ENCODE data around the gene ZACN.
"Not testable (repeated sequence)": the region's sequence is repeated elsewhere in the genome, so short reads cannot be mapped to it uniquely, and the experiment has no call there.

Gene ZACN

GRCh38 chr17:76078860-76079534, at the start of gene ZACN:
TSS of gene ZACN (plus strand) at chr17:76079182. CDS start at chr17:76079265, 83 bp downstream.
- DNase-seq, result no peak

GRCh38 chr17:76032073-76032779, 46.8 kb upstream of the ZACN start:
- no peak for DNase-seq

GRCh38 chr17:76032780-76033108, 46.2 kb upstream of the ZACN start:
- no peak for DNase-seq

DNA sequence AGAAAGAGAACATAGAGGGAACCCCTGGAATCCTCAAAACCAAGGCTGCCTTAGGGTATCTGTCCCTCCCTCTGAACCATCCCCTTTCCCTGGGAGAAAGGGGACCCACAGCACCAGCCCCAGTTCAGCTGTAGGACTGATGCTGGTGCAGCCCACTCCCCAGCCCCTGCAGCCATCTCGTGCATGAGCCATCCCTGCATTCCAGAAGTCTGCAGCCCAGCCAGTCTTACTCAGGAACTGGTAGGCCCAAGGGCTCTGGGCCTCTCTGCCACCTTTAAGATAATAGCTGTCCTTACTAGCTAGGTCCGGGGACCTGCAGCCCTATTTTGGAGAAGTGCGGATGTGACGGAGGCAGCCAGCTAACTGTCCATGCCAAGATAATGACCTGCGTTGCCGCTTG, 45.8 kb upstream of the ZACN start:
- DNase-seq, result no peak

DNA sequence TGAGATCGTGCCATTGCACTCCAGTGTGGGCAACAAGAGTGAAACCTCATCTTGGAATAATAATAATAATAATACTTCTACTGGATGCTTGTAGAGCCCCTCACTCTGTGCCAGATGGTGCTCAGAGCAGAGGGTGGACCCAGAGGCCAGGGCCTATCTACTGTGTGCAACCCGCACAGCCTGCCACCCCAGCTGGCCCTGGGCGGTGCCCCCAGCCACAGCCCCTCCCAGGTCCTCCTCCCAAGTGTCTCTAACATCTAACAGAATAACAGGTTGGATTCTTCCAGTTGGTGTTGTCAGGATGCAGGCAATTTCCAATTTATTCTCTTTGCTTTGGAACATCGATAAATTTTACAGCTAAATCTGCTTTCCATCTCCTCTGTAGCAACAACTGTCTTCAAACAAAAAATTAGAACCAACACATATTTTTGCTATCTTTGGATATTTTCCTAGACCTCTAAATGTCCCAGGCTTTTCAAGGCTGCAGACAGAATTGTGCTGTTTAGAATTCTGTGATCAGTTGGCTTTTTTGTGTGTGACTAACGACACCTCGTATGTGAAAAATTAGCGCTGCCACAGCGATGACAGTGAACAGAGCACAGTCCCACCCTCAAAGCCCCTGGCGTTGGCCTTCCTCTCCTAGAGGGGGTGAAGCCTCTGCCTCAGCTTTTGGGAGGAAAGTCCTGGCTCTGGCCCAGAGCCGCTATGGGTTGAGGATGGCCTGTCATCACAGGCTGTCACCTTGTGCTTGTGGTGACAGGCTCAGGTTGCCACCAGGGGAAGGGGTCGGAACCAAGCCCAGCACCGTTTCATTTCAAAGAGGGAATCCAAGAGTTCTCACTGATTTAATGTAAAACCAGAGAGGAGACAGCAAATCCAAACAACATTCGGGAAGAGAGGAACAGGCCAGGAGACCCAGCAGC, 44.3 kb upstream of the ZACN start:
- no peak for DNase-seq

DNA sequence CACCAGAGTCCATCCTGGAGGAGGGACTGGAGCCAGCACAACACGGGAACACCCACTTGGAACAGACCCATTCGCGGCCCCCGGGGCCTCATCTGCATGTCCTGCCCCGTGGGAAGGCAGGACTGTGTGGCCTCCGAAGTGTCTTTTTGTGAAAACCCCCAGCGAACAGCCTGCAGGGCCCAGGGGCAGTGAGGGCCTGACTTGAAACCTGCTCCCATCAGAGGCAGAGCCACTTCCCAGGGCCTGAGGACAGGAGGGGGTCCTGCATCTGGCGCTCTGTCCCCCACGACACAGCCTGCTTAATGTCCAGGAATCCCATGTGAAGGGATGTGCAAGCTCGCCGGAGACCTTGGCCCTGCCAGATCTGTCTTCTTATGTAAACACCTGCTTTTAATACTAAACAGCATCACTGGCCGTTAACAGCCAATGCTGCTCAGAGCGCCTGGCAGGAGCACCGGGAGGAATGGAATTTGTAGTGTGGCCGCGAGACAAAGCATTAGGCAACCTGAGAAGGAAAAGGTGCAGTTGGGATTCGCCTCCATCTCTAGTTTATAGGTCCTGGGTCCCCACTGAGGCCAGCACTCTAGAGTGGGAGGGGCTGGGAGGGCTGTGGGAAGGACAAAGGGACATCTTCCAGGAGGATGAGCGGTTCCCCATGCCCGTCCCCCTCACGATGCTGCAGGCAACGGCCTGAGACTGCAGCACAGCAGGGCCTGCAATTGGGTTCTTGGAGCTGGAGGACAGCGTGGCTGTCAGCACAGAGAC, 42.3 kb upstream of the ZACN start:
- DNase-seq, result no peak

- peak; percentile 32 for DNase-seq
These were observed 40.9 kb upstream of the ZACN start for GRCh38 chr17:76038050-76038449.

- no peak for DNase-seq
These were observed 39.9 kb upstream of the ZACN start for GRCh38 chr17:76039121-76039520.

- DNase-seq, result no peak
These were observed 38.6 kb upstream of the ZACN start for GRCh38 chr17:76040376-76040775.

GRCh38 chr17:76042868-76043267, 36.1 kb upstream of the ZACN start:
- DNase-seq, result not testable (repeated sequence)

- DNase-seq, result not testable (repeated sequence)
These were observed 34.4 kb upstream of the ZACN start for GRCh38 chr17:76044475-76045007.

DNA sequence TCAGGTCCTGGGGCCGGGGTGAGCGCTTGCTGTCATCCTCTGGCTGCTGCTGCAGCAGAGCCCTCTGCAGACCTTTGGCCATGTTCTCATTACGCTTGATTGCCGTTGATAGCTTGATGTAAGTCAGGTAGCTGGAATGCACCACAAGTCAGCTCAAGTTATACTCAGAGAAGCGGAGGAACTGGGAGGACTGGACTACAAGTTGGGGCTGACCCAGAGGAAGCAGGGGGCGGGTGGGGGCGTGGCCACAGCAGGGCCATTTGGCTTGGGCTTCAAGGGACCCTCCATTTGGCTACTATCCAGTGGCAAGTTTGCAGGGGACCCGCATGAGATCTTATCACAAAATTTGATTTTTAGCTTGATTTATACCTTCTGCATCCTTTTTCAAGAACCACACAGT, 32.9 kb upstream of the ZACN start:
- no peak for DNase-seq

GRCh38 chr17:76048025-76048605, 30.9 kb upstream of the ZACN start:
- no peak for DNase-seq

DNA sequence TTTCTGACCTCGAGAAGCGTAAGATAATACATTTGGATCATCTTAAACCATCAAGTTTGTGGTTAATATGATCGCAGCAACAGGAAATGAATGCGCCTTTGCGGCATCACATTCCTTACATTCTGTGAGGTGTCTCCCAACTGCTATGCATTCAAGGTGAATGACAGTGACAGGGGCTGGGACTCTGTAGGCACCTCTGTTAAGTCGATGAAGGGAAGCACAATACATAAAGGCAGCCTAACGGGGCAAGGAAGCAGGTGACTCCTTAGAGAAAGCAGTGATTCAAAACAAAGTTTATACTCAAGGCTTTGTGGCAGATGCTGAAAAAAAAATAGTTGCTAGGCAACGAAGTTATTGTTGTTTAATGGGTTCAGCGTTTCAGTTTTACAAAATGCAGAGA, 30.3 kb upstream of the ZACN start:
- peak; percentile 83 for DNase-seq

GRCh38 chr17:76049239-76049638, 29.7 kb upstream of the ZACN start:
- no peak for DNase-seq

GRCh38 chr17:76049836-76050537, 29.0 kb upstream of the ZACN start:
- no peak for DNase-seq

DNA sequence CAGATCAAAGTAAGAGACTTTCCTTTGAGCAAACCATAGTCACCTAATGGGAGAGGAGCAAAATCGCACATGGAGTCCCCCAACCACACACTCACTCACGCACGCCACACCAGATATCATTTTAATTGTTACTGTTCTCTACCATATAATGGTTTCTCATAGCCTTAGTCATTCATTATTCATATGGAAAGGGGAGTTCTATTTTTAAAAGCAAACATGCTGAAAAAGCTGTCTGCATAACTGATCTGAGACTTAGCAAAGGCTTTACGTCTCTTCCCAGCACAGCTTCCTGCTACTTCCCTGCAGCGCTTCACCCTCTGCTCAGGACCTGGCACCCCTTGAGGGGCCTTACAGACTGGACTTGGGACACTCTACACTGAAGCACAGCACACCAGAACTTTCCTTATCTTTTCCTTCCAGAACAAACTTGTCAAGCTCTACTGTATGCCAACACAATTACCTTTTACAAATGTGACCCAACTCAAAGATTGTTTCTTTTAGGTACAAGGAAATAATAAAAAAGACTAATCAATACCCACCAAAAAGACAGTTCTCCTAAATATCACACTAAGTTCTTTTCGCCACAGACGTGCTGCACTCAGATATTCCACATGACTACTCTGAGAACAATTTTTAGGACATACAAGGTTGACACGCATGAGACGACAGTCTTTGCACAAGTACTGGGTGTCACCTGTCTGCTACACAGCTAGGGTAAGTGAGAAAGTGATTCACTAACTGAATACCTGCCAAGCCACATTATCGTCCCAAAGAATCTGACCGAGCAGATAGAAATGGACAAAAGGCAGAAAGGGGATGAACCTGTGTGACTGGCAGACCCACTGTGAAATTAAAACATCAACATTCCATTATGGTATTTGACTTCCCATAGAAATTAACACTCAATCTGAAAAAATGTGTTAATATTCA, 28.2 kb upstream of the ZACN start:
- no peak for DNase-seq

DNA sequence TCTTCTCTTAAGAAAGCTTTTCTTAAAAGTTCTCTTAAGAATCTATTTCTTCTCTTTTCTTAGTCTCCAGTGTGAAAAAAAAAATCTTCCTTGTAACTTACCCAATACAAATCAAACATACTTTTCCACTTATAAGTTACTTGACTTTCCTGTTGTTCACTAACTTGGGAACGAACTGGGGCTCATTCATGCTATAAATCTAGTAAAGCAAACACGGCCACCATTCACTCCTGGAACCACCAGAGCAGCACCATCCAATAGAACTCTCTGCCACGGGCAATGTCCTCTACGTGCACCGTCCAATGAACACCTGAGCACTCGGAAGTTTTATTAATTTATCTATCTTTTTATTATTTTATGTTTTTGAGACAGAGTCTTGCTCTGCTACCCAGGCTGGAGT, 27.4 kb upstream of the ZACN start:
- DNase-seq, result no peak

DNA sequence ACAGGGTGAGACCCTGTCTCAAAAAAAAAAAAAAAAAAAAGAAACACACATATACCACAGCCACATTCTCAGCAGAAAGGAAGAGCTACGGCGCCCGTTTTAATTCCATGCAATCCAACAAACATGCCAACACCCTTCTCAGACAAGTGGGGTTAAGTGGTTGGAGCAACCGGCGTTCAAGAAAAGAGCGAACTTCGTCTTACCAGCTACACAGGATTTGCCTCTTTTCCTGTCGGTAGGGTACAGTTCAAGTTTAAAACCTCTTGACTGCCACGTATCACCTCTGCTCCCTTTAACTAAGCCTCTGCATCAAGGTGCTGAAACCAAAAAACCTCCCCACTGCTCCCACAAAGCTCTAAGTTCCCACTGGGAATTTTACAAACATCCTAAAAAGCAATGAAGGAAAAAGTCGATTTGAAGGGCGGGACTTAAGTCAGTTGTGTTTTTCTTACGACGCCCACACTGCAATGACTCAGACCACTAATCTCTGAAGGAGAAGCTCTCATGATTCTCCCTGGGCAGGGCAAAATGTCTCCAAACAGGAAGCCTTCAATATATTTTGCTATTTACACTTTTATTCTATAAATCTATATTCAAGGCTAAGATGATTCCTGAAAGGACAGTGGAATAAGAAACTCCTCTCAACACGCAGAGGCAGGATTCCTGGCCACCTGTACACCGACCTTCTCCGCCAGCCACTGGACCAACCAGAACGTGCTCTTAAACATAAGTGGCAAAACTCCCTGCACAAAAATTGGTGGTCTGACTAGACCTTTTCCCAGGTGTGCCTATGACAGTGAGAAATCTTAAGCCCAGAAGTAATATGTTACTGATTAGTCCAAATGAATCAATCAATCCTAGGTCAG, 25.5 kb upstream of the ZACN start:
- peak; percentile 74 for DNase-seq

- DNase-seq, result peak; percentile 41
These were observed 24.9 kb upstream of the ZACN start for GRCh38 chr17:76054112-76054476.
